H1 (cell line): Measurements from ENCODE around the gene SETD1B.
A peak's percentile ranks its signal among the peaks of the same experiment; 100 is the strongest.

Experiments used
- HDAC2 ChIP-seq, 2 experiments: fragments of 300-600 bp in 1 of 2; sonication (generic) in 1 of 2; IDR thresholded peaks; 2 replicates each; pipeline ENCODE4 v1.6.1; 2011 to 2012; ENCODE audit warnings: low read depth in 2 of 2, low read length in 2 of 2, mild to moderate bottlenecking in 2 of 2, moderate library complexity in 2 of 2, borderline replicate concordance in 1 of 2, inconsistent platforms in 1 of 2
- POLR2A ChIP-seq, 2 experiments: IDR thresholded peaks; 1 replicate in 1 of 2; 2 replicates in 1 of 2; pipeline ENCODE4 v1.6.1; 2011; ENCODE audit warnings: low read depth in 2 of 2, low read length in 2 of 2, mild to moderate bottlenecking in 2 of 2; ENCODE audit errors: control extremely low read depth in 1 of 2
- POLR2AphosphoS5 ChIP-seq: IDR thresholded peaks from 2 replicates; pipeline ENCODE4 v1.6.1; 2011; ENCODE audit warnings: low read depth, low read length

DNA sequence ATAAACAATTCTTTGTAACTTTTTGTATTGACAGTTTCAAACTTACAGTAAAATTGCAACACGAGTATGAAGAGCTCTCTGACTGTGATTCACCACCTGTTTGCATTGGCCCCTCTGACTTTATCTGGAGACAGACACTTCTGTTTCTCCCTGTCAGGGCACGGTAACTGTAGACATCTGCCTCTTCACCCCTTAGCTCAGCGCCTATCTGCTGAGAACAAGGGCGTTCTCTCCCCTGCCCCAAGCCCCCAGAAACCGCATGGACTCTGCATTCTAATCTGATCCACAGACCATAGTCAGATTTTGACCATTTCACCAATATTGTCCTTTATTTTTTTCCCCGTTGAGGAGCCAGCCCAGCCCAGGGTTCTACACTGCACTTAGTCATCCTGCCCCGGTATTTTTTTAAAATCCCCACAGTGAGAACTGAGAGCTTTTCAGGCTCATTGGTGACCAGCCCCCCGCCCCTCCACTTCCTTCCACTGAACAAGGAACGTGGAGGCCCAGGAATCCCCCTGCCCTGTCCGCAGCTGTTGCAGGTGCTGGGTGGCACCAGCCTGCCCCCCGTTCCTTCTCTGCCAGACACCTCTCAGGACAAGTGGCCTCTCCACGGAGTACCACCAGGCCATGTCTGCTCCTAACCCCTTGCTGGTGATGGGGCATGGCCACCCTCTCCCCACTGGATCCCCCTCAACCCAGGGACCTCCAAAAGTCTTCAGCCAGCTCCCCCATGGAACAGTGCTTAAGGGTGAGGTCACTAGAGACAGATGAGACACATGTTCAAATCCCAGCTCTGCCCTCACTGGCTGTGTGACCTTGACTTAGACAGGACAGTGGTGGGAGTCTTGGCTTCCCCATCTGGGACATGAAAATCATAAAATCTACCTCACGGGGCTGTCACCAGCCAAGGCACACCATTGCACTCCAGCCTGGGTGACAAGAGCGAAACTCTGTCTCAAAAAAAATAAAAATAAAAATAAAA, 21.5 kb upstream of the SETD1B start:
- peak in 1 of 2 experiments; percentile 24; a peak in 2 of 3 replicates for TF ChIP-seq POLR2A (IDR thresholded peaks at IDR 0.05; ENCODE audit: control extremely low read depth in 1 of 2, low read depth in 2 of 2, low read length in 2 of 2)
- 0 out of 2 replicates have a peak, but pooled peaks have one; percentile 15 for TF ChIP-seq POLR2AphosphoS5
- TF ChIP-seq HDAC2 (IDR thresholded peaks at IDR 0.05; ENCODE audit: borderline replicate concordance in 1 of 2, low read depth in 2 of 2, low read length in 2 of 2): no peak
